HG03196 (cell line): ENCODE results near the gene SAPCD2.
A peak's percentile ranks its signal among the peaks of the same experiment; 100 is the strongest.

Source experiments
- ATAC-seq: cut with Tn5 transposase; IDR thresholded peaks from one replicate; pipeline ENCODE4 v1.9.1; 2021; ENCODE audit not compliant: unreplicated experiment

Gene SAPCD2

DNA sequence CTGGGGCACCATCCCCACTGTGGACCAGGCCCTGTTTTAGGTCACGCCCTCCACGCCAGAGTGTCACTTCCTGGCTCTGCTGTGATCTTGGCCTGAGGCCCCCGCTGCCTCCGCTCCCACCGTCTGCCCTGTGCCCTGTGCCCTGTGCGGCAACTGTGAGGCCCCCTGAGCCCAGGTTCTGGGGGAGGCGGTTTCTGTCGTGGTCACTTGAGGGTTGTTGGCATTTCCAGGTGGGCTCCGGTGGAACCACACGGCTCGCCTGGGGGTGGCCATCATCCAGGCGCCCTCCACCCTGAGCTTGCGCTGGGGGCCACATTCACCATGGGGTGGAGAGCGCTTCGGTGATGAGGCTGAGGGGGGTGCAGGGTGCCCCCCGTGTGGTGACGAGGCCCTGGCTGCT, 37.6 kb upstream of the SAPCD2 start:
- ATAC-seq, result no peak

DNA sequence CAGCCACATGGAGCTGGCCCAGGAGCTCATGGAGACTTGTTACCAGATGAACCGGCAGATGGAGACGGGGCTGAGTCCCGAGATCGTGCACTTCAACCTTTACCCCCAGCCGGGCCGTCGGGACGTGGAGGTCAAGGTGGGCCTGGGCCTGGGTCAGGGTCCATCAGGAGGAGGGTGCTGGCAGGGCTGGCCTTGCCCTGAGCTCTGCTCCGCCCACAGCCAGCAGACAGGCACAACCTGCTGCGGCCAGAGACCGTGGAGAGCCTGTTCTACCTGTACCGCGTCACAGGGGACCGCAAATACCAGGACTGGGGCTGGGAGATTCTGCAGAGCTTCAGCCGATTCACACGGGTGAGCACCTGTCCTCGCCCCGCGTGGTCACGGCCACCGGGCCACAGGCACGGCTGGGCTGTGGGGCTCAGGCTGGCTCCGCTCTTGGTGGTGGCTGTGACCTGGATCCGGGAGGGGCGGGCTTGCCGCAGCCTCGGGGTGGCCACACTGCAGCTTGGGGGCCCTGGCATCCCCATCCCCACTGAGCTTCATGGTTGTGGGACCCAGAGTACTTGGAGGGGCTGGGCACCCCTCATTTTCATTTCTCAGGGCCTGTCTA, 37.1 kb upstream of the SAPCD2 start:
- no peak for ATAC-seq

DNA sequence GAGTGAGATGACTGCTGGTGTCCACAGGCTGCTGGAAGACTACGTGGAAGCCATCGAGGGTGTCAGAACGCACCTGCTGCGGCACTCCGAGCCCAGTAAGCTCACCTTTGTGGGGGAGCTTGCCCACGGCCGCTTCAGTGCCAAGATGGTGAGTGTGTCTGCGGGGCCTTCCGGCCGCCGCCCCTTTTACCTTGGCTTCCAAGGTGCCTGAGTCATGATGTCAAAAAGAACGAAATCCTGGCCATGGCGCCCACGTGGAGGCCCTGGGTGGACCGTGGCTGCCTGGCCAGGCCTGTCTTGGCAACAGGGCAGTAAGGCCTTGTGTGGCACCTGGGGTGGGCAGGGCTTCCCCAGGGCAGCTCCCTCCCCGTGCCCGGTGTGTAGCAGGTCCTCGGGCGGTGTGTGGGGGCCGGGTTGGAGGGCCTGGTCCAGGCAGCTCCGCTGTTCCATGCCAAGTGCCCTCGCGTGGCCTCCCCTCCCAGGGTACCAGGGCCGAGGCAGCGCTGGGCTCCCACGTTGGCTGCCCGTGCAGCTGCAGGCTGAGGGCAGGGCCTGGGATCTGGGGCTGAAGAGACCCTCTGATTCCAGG, 36.4 kb upstream of the SAPCD2 start:
- ATAC-seq, result no peak

DNA sequence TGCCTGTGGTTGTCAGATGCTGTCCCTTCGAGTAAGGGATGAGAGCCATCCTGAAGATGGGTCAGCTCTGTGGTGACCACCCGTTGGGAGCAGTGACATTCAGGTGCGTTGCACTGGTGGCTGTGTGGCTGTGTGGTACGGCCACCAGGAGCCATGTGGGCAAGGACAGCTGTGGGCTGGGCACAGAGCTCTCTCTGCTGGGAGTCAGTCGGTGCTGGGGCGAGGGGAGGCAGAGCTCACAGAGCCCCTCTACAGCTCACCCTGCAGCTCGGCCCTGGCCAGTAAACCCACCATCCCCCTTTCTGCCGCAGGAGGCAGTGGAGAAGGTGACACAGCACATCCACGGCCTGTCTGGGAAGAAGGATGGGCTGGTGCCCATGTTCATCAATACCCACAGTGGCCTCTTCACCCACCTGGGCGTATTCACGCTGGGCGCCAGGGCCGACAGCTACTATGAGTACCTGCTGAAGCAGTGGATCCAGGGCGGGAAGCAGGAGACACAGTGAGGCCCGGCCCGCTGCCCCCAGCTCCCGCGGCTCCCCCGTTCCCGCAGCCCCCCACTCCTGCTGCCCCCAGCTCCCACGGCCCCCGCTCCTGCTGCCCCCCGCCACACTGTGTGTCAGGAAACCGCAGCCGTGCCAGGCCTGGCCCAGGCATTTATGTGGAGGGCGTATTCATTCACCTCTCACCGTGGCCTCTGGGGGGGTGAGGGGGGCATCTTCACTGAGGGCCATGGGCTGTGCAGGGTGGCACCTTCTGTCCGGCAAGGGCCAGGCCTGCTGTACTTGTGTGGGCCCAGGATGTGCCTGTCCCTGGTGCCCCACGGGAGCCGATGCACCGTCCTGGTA, 35.7 kb upstream of the SAPCD2 start:
- no peak for ATAC-seq

DNA sequence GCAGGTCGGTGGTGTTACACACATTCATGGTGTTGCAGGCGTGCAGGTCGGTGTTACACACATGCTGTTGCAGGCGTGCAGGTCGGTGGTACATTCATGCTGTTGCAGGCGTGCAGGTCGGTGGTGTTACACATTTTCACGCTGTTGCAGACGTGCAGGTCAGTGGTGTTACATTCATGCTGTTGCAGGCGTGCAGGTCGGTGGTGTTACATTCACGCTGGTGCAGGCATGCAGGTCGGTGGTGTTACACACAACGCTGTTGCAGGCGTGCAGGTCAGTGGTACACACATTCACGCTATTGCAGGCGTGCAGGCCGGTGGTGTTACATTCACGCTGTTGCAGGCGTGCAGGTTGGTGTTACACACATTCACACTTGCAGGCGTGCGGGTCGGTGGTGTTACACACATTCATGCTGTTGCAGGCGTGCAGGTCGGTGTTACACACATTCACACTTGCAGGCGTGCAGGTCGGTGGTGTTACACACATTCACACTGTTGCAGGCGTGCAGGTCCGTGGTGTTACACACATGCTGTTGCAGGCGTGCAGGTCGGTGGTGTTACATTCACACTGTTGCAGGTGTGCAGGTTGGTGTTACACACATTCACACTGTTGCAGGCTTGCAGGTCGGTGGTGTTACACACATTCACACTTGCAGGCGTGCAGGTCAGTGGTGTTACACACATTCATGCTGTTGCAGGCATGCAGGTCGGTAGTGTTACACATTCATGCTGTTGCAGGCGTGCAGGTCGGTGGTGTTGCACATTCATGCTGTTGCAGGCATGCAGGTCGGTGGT, 33.0 kb upstream of the SAPCD2 start:
- no peak for ATAC-seq

DNA sequence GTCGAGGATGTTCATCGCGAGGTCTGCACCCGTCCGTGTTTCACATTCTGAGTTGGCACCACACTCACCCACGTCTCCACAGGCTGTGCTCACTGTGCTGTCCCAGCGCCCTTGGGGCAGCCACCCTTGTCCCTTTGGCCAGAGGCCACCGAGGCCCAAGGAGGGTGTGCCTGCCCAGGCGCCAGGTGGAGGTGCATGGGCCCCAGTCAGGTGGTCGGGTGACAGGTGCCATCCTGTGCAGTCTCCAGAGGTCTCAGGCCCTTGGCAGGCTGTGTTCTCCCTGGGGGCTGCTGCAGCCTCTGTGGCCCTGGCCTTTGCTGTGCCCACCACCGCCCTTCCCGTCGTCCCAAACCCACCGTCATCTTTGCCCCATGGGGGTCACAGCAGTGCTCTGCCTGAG, 28.9 kb upstream of the SAPCD2 start:
- ATAC-seq, result no peak

DNA sequence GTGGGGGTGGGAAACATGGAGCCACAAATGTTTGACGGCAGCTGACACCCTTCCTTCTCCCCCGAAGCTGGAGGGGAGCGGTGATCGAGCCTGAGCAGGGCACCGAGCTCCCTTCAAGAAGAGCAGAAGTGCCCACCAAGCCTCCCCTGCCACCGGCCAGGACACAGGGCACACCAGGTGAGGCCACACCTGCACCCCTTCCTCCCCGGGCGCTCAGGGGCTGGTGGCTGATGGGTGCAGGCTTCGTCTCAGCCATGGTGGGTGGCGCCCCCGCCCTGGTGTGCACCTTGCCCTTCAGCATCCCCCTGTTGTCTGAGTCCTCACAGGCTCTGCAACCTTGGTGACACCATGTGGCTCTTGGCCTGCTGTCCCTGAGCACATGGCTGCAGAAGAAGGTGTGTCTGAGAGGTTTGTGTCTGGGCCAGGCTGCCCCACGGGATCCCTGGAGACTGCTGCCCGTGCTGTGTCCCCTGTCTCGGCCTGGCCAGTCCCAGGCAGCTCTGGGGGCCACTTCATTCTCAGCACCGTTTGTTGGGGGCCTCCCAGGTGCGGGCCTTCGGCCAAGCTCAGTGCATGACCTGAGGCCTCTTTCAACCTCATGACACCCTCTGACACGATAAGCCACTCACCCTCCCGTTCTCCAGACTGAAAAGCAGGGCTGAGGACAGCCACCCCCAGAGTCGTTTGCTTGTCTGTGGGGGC, 27.6 kb upstream of the SAPCD2 start:
- ATAC-seq, result no peak

DNA sequence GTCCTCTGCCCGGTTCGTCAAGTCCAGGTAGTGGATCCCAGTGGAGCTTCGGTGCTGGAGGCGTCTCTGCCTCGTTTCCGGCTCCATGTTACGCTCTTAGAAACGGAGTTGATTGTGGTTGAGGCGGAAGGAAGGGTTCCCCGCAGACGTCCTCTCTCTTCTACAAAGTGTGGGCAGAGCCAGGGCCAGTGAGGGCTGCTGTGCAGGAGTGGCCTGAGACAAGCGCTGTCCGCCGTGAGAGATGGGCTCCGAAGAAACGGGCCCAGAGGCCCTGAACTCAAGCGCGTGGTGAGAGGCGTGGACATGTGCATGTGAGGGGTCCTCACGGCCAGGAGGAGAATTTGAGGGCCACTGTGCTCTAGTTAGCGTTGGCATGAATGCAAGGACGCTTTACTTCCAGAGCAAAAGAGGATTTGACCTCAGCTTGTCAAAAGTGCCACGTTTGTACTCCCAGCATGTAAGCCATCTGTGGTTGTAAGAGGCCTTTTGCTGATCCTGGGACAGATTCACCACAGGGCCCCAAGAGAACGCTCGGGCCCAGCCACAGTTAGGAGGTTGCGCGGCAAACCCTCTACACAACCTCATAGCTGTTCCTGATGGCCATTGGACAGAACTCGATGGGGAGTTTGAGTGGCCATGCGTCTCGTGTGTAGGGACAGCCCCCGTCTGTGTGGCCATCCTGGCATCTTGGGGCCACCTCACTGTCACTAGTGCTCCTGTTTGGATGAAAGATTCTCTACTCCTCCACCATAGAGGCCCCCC, 26.6 kb upstream of the SAPCD2 start:
- no peak for ATAC-seq

GRCh38 chr9:137095664-137096517, 25.5 kb upstream of the SAPCD2 start:
- peak; percentile 79 for ATAC-seq

GRCh38 chr9:137089232-137089947, 19.0 kb upstream of the SAPCD2 start:
- no peak for ATAC-seq

DNA sequence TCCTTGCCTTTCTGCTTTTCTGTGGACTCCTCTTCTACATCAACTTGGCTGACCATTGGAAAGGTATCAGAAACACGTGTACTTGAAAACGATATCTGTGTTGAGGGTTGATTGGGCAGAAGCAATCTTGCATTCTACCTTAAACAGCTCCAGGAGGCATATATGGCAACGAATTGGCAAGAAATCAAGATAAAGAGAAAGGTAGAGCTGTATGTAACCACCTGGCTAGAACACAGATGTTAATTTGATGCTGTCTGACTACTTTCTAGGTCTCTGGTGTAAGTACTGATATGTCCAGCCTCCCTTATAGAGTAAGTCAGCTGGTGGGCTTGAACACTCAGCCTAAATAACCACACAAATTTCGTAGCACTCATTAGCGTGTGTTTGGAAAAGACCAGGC, 17.8 kb upstream of the SAPCD2 start:
- no peak for ATAC-seq

- ATAC-seq, result peak; percentile 0
These were observed 17.1 kb upstream of the SAPCD2 start for GRCh38 chr9:137087409-137087925.

- peak; percentile 71 for ATAC-seq
These were observed 16.4 kb upstream of the SAPCD2 start, which contains the start of gene MAN1B1 for GRCh38 chr9:137086531-137087408. TSS of gene MAN1B1 (plus strand) at chr9:137086985. CDS start at chr9:137087000, 15 bp downstream.

GRCh38 chr9:137085920-137086530, 15.7 kb upstream of the SAPCD2 start:
- peak; percentile 6 for ATAC-seq

GRCh38 chr9:137084526-137084925, 14.2 kb upstream of the SAPCD2 start:
- no peak for ATAC-seq

- no peak for ATAC-seq
These were observed 13.1 kb upstream of the SAPCD2 start for GRCh38 chr9:137083394-137084004.
